ENCODE results near the gene GOLGA8A.
"Not testable (repeated sequence)": the region's sequence is repeated elsewhere in the genome, so short reads cannot be mapped to it uniquely, and the experiment has no call there.

Gene GOLGA8A

DNA sequence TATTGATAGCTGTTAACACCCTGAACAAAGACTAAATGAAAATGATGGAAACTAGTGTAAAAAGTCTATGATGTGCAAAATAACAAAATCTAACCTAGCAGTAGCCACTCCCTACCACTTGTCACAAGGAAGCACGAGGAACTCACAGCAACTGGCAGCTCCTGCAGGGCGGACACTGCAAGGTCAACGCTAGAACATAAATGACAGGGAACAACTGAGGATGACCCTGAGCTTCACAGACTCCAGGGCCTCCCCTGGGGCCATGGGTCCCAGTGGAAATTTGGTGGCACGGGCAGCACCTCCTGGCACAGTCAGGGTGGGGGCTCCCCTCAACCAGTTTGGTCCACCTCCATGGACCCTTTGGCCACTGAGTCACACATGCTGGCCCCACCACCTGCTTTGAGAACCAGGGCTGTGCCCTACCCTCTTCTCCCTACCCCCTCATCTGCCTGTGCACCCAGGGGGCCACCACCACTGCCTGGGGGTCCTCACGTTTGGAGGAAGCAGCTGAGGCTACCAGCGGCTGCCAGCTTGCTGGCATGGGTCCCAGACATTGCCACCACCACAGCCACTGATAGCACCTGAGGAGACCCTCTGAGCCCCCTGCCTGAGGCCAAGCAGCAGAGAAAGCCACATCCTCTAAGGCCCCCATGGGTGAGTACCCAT is 14.1 kb downstream of the GOLGA8A start:
- DNase-seq; in situ Hi-C loops (cut with MboI; ENCODE audit: low pct_unique_long_range_greater_than_20kb, low sequenced_read_pairs): not testable (repeated sequence)

- in situ Hi-C loops (cut with MboI; ENCODE audit: low pct_unique_long_range_greater_than_20kb, low sequenced_read_pairs); DNase-seq: not testable (repeated sequence)
Measured at GRCh38 chr15:34420953-34421352, 16.7 kb downstream of the GOLGA8A start.

- in situ Hi-C loops (cut with MboI; ENCODE audit: low pct_unique_long_range_greater_than_20kb, low sequenced_read_pairs); DNase-seq: not testable (repeated sequence)
Measured at GRCh38 chr15:34418435-34418834, 19.2 kb downstream of the GOLGA8A start.

DNA sequence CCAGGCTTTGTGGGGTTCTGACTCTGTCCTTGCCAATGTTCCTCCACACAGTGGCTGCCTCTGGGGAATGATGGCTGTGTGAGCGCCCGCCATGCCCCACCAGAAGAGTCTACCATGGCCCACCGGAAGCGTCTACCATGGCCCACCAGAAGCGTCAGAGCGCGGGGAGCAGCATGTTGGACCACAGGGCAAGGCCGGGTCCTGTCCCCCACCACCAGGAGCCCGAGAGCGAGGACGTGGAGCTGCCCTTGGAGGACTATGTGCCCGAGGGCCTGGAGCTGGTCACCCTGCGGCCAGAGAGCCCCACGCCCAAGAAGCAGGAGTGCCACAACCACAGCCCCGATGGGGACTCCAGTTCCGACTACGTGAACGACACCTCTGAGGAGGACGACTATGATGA is 28.1 kb downstream of the GOLGA8A start:
- DNase-seq; in situ Hi-C loops (cut with MboI; ENCODE audit: low pct_unique_long_range_greater_than_20kb, low sequenced_read_pairs): not testable (repeated sequence)

DNA sequence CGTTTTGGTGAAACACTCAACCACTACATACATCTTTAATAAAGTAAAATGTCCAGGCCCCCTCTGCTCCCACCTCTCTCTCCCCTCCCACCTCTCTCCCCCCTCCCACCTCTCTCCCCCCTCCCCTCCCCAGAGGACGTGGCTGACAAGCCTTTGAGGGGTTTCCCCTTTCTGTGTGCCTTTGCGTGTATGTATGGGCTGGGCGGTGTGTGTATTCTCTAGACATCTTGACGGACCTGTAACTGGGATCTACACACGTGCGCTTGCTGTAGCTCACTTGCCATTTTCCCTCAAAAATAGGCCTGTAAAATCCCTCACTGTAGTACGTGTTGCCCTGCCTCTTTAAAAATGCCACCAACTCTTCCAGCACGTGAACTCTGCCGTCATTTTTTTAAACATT is 28.6 kb downstream of the GOLGA8A start:
- in situ Hi-C loops (cut with MboI; ENCODE audit: low pct_unique_long_range_greater_than_20kb, low sequenced_read_pairs); DNase-seq: not testable (repeated sequence)

DNA sequence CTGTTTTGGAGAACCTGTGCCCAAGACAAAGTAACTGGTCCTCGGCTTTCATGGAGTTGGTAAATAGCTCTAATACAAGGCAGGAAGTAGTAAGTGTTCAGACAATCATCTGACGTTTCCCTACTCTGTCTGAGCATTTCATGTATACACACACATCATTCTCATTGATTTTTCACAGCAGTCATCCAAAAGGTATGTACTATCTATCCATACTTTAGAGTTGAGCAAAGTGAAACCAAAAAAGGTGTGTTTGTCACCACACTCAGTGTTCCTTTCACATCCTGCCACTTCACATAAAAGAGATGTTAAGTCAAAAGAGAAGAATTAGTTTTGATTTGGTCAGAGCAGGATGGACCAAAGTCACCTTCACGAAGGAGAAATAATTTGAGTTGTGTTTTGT is 33.7 kb downstream of the GOLGA8A start:
- DNase-seq; in situ Hi-C loops (cut with MboI; ENCODE audit: low pct_unique_long_range_greater_than_20kb, low sequenced_read_pairs): not testable (repeated sequence)

DNA sequence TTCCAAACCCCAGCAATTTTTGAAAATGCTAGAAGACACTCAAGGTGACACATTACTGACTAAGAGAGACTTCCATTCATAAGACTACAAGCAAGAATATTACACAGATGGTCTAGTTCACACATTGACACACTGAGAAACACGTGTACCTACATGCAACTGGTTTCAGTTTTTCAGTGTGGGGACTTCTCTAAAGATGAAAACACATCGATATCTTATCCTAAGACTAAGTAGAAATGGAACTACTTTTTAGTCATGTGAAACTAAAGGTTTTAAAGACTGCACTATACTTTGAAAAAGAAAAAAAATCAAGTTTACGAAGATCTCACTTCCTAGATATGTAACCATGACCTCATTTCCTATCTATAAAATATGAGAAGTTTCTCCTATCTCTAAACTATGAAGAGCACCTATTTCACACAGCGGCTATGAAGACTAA is 34.4 kb downstream of the GOLGA8A start:
- DNase-seq; in situ Hi-C loops (cut with MboI; ENCODE audit: low pct_unique_long_range_greater_than_20kb, low sequenced_read_pairs): not testable (repeated sequence)

DNA sequence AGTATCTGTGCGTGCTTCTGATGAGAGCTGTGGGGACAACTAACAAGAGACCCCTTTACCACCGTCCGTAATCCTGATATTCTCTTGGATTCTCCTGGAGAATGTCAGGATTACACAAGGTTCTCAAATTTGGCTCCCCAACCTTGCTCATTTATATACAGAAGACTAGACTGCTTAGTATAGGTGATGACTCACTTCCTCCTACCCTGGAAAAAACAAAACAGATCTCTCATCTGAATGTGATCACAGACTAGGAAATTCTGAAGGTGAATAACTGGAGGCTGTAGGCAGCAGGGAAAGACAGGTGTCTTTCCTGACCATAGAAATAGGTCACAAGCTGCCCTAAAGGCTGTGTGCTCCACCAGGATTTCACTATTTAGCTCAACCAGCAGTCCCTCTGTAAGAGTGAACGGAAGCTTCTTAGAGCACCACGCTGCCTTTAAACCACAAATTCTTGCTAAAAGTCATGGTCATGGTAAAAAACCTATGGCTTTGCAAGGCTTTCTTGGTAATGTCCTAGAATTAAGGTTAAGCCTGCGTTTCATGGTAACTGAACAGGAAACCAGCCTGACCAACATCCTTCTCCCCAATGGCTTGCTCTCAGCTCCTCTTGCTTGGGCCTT is 39.9 kb downstream of the GOLGA8A start:
- DNase-seq; in situ Hi-C loops (cut with MboI; ENCODE audit: low pct_unique_long_range_greater_than_20kb, low sequenced_read_pairs): not testable (repeated sequence)

DNA sequence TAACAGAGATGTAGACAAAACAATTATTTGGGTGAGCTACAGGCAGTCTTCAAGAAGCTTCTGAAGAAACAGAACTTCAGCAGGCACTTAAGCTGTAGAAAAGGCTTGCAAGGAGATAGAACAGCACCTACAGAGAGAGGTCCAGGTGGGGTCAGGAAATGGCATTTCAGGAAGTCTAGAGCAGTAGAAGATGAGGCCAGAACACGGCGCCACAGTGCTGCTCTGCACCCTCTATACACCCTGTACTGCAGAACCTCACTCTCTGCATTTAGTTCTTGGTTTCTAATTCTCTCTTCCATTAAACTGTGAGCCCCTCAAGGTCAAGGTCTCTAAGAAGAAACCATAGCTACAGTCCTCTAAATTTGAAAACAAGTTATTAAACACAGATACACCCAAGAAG is 44.6 kb downstream of the GOLGA8A start:
- in situ Hi-C loops (cut with MboI; ENCODE audit: low pct_unique_long_range_greater_than_20kb, low sequenced_read_pairs); DNase-seq: not testable (repeated sequence)

GRCh38 chr15:34389594-34390086 is 48.0 kb downstream of the GOLGA8A start:
- in situ Hi-C loops (cut with MboI; ENCODE audit: low pct_unique_long_range_greater_than_20kb, low sequenced_read_pairs); DNase-seq: not testable (repeated sequence)

All from KBM-7 (cell line).